Inflammatory macrophage treated with lipopolysaccharide for 4 hours (primary cell): Measurements from ENCODE around the gene DIAPH1.
A peak's percentile ranks its signal among the peaks of the same experiment; 100 is the strongest.

Experiments used
- DNase-seq: peaks from one replicate; pipeline ENCODE4 v3.0.0-alpha.2; 2020

The DIAPH1 gene

GRCh38 chr5:141477044-141477575 is 141.7 kb downstream of the DIAPH1 start:
- no peak for DNase-seq

GRCh38 chr5:141476132-141476911 is 142.5 kb downstream of the DIAPH1 start:
- peak; percentile 22 for DNase-seq

GRCh38 chr5:141475625-141476131 is 143.1 kb downstream of the DIAPH1 start, which contains the start of gene PCDHGC3:
Gene PCDHGC3, plus strand, starts transcription at chr5:141475966. Its CDS starts 151 bp downstream, at chr5:141476117.
- DNase-seq: peak; percentile 77

- no peak for DNase-seq
These were observed 153.4 kb downstream of the DIAPH1 start for GRCh38 chr5:141465351-141465750.
